Esophagus squamous epithelium (tissue), 4 donors: Measurements from ENCODE around the gene ILRUN.

ENCODE experiments used
- POLR2A ChIP-seq, 4 donors: fragments of 450-650 bp; IDR thresholded peaks; one replicate each; pipeline ENCODE4 v1.6.1; 2017; ENCODE audit warnings: antibody characterized with exemption in 4 of 4, mild to moderate bottlenecking in 4 of 4, moderate library complexity in 3 of 4
- TF ChIP-seq, protein P1 (sequence below), 6 experiments: fragments of 450-650 bp in 4 of 6; fragments of 200-600 bp in 2 of 6; sonication (generic) in 2 of 6; IDR thresholded peaks; one replicate each; pipeline ENCODE4 v1.5.1; 2016 to 2019; ENCODE audit warnings: antibody characterized with exemption in 6 of 6, mild to moderate bottlenecking in 4 of 6, moderate library complexity in 4 of 6

DNA sequence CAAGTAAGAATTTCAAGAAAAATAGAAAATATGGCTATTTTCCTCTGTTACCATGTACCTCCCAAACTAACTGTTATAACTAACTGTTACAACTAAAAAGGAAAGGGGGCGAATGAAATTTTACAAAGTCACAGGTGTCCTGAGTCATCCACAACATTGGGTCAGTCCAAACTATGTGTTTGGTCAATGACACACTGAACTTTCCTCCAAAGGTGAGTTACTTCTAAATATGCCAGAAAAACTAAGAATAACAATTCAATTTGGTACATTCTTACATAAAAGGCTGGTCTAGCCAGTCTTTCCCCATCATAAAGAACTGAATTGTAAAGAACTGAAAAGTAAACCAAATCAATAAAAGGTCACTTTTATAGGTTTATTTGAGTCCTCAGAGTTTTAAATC lies 44.3 kb downstream of the ILRUN start:
- no peak for TF ChIP-seq POLR2A (IDR thresholded peaks at IDR 0.05)
- TF ChIP-seq, protein P1, sequence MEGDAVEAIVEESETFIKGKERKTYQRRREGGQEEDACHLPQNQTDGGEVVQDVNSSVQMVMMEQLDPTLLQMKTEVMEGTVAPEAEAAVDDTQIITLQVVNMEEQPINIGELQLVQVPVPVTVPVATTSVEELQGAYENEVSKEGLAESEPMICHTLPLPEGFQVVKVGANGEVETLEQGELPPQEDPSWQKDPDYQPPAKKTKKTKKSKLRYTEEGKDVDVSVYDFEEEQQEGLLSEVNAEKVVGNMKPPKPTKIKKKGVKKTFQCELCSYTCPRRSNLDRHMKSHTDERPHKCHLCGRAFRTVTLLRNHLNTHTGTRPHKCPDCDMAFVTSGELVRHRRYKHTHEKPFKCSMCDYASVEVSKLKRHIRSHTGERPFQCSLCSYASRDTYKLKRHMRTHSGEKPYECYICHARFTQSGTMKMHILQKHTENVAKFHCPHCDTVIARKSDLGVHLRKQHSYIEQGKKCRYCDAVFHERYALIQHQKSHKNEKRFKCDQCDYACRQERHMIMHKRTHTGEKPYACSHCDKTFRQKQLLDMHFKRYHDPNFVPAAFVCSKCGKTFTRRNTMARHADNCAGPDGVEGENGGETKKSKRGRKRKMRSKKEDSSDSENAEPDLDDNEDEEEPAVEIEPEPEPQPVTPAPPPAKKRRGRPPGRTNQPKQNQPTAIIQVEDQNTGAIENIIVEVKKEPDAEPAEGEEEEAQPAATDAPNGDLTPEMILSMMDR (IDR thresholded peaks at IDR 0.05) = no peak
